ENCODE results near the gene RASSF1.

The RASSF1 gene

DNA sequence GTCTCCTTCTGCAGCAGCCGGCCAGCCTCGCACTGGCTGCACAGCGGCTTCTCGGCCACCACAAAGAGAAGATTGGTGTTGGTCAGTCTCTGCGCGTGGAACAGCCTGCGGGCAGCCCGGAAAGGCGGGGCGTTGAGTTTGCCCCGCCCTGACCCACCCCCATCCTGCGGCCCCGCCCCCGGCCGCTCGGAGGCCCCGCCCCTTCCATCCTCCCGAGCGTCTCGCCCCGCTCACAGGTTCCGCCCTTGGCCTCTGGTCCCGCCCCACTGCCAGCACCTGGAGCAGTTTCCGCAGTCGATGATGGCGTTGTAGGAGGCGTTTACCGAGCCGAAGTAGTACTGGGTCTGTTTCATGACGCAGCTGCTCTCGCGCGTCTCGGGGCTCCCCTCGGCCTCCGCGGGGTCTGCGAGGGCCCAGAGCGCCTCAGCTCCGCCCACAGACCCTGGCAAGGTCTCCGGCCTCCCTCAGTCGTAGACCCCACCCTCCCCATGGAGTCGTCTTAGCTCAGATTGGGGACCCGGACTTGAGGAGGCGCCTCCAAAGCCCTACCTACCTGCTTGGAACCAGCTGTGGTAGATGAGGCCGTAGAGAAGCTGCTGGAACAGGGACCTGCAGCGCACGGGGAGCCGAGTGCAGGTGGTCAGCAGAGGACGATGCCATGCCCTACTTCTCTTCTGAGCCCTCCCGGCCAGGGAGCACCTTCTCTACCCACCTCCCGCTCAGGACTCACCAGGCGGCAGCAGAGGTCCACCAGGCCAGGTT lies 24.6 kb upstream of the RASSF1 start:
- peak; percentile 91 for DNase-seq

DNA sequence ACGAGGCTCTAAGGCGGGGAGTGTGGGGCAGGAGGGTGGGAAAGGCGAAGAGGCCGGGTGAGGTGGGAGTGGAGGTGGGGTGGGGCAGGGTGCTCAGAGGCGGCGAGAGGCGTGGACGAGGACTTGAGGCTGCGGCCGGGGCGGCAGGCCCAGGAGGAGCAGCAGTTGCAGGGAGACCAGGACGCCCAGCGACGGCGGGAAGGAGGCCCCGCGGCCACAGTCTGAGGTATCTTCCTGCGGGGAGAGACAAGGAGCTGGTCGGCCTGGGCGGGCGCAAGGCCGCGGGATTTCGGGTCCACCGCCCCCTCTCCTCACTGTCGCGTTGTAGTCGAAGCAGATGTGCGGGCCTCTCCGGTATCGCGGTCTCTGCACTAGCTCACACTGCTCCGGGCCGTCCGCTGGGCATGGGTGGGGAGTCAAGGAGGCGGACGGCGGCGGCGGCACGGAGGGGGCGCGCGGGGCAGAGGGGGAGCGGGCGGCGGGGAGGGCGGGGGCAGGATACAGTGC lies 24.0 kb upstream of the RASSF1 start:
- no peak for DNase-seq

DNA sequence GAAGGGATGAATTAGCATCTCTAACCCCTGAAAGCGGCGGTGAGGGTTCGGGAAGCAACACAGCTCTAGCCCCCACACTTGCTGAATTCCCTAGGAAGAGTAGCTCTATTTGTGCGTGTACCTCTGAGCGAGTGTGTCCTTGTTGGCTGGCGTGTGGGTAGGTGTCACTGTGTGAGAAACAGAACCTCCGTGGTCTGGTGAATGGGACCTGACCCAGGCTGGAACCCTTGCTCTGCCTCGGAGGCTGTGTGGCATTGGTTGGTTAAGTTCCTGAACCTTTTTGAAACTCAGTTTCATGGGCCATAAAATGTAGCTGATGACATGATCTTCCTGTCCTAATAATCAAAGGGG lies 19.1 kb upstream of the RASSF1 start:
- DNase-seq = no peak

DNA sequence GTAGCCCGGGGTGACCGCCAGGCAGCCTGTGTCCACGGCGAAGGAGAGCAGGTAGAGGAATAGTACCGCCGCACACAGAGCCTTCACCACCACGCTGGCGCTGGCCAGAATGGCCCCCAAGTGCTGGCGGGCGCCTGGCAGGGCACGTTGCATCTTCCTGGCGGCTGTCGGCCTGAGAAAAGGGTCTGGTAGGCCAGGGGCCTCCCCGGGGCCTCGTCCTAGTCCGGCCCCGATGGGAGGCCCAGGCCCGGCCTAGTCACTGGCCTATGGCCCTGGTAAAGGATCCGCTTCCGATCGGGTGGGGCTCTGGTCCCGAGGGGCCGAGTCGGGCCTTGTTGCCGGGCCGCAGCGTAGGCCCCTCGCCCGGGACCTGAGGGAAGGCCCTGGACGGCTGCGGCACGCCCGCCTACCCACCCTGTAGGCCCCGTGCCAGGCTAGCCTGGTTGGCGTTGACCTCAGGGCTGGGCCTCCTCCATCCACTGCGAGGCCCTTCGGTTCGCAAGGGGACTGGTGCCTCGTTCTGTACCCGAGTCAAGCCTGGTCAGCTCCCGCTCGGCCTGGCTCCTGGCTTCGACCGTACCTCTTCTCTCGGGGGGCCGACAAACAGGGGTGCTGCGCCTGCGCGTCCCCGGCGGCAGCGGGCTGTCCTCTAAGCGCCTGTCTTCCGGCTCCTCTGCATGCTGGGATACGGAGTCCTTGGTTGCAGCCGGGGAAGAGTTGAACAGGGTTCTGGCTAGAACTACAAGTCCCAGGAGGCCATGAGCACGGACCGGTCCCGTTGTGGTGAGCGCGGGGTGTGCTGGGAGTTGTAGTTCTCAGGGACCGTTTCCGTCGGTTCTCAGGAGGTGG lies 18.5 kb upstream of the RASSF1 start, which contains the start of gene TMEM115:
TSS of gene TMEM115 (minus strand) at position 611 of the 849 bp plus-strand sequence. CDS start at position 153, 458 bp downstream.
- peak; percentile 85 for DNase-seq

DNA sequence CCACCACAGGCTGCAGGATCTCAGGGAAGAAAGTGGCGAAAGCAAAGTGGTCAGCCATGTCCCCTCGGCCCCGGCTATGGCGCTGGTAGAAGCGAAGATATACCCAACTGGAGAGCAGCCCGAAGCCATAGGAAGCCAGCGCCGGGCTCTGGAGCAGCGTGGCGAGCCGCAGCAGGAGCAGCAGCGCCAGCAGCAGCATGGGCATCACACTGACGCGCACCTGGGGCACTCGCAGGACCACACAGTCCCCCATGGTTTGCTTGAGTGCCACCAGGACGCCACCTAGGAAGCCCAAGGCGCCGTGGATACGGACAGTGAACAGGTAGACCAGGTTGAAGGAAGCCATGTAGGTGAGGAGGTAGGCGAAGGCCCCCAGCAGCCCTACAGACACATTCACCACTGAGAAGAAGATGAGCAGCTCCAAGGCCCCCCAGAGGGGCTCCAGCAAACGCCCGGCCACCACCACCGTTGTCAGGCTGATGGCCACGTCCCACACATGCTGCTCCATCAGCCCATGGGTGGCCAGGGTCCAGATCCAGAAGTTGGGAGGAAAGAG lies 17.8 kb upstream of the RASSF1 start:
- no peak for DNase-seq

DNA sequence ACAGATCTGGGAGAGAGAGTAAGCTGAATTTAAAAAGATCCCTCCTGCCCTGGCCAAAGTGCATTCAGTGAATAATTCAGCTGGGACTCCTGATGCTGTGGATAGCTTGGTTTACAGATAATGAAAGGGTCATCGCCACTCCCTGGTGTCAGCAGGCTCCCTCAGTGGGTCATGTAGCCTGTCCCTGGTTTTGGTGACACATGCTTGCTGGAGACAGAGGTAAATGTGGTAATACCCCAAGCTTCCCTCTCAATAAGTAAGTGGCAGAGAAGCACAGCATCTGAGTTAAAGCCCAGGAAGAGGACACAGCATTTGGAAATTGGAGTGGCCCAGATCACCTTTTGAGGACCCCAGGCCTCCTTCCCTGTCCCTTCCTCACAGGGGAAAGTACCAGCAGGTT lies 16.8 kb upstream of the RASSF1 start:
- DNase-seq = no peak

DNA sequence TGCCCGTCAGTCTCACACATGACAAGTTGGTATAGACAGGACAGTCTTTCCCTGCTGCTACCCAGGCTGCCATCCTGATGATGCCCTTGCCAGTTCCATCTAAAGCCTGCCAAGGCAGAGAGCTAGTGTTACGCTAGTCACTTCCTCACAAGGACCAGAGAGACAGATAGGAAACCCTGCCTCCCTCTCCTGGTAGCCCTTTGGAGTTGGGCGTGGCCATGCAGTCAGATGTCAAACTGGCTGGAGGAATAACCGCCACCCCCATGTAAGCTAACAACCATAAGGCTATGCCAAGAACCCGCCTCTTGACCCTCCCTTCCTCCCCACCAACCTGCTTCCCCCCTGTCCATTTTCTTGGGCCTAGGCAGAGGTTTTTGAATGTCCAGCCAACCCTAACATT lies 15.9 kb upstream of the RASSF1 start:
- DNase-seq = no peak

DNA sequence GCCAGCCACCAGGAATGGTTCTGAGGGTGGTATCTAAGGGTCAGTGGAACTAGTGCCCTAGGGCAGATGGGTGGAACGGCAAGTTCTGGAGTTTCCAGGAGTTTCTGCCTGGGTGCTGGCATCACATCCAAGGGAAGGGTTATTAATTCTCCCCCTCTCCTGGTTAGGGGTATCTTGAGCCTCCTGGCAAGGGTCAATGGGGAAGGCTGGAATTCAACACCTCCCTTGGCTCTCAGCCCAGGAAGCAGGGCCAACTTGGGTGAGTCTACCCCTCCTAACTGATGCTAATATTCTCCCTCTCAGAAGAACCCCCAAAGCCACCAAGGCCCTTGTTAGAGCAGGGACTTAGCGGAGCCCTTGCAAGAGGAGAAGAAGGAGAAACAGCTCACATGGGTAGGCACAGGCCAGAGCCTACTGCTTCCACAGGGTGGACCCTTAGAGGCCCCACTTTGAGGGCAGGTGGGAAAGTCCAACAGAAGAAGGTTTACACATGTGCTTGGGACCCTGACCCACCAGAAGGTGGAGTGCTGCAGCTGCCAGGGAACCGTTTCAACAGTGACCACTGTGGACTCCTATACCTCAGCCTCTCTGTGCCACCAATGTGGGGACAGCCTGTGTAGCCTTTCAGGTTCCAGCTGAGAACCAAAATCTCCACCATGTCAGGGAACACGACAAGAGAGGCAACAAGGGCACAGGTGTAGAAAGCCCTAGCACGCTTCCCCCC lies 15.4 kb upstream of the RASSF1 start:
- no peak for DNase-seq

DNA sequence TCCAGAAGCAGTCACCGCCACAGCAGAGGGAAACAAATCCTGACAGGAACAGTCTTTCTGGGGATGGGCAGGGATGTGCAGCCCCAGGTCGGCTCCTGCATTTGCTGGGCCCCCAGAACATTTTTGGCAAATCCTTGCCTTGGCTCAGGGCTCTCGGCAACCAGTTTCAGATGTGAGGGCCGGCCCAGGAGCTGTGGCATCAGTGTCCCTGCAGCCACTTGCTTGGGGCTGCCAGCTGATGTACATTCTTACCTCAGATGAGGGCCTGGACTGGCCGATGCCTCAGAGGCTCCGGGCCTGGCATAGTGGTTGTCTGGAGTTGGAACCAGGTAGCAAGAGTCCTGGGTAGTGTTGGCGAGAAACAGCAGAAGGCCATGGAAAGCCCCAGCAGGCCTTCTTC lies 14.2 kb upstream of the RASSF1 start:
- DNase-seq = no peak

DNA sequence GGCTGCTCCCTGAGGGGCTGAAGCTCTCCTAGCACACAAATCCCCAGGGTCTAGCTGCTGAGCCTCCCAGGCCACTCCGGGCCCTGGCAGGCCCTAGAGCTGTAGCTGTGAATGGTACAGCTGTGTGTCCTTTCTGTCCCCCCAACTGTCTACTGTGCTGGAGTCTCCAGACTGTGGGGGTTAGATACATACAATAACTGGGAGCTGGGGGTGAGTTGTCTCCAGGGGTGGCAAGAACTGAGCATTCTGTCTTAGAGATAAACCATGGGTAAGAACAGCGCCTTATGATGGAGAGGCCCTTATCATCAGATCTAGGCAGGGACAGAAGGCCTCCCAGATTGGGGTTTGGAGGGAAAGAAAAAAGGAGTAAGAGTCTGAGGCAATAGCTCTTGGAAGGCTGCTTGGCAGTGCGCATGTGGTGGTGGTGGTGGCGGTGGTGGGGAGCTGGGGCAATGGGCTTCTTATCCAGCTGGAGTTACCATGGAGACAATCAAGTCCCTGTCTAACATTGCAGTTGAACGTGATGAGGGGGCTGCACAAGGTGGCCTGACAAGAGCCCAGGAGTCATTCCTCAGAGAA lies 13.6 kb upstream of the RASSF1 start:
- DNase-seq = no peak

DNA sequence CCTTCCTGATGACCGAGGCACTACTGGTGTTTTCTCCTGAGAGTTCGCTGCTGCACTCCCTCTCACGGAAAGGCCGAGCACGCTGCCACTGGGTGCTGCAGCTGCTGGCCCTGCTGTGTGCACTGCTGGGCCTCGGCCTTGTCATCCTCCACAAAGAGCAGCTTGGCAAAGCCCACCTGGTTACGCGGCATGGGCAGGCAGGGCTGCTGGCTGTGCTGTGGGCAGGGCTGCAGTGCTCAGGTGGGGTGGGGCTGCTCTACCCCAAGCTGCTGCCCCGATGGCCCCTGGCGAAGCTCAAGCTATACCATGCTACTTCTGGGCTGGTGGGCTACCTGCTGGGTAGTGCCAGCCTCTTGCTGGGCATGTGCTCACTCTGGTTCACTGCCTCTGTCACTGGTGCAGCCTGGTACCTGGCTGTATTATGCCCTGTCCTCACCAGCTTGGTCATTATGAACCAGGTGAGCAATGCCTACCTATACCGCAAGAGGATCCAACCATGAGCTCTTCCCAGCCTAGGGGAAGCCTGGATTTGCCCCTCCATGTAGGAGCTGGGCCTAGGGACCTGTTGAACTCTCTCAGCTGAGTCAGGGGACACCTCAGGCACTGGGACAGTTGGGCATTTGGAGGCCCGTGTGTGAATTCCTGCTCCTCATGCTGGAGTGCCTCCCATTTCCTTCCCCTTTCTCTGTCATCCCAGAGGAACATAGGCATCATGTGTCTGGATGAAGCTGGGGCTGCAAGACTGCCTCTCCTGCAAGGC lies 12.8 kb upstream of the RASSF1 start:
- no peak for DNase-seq

DNA sequence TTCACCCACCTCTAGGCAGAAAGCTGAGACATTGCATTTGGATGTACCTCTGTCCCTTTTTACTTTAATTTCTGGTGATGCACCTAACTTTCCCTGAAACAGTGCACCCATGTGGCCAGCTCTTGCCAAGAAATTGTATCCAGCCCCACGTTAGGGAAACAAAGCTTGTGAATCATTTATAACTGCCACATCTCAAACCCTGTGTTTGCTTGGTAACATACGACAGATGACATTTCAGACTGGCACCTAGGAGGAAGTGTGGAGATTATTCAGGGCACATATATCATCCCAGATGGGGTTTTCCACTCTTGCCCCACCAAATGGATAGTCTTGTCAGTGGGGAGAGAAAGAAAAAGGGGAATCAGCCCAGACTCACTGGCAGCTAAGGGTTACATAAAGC lies 12.1 kb upstream of the RASSF1 start:
- no peak for DNase-seq

DNA sequence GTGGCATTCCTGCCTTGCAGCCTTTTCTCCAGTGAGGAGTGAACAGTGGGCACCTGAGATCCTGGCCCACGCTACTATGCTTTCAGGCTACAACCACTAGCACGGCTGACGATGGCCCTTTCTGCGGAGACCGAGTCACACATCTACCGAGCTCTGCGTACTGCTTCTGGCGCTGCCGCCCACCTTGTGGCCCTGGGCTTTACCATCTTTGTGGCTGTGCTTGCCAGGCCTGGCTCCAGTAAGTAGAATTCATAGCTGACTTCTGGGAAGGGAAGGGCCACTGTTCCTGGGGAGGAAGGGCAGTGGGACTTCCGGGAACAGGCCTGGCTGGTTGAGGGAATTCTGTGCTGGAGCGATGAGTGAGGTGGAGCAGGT lies 10.7 kb upstream of the RASSF1 start:
- DNase-seq = no peak

DNA sequence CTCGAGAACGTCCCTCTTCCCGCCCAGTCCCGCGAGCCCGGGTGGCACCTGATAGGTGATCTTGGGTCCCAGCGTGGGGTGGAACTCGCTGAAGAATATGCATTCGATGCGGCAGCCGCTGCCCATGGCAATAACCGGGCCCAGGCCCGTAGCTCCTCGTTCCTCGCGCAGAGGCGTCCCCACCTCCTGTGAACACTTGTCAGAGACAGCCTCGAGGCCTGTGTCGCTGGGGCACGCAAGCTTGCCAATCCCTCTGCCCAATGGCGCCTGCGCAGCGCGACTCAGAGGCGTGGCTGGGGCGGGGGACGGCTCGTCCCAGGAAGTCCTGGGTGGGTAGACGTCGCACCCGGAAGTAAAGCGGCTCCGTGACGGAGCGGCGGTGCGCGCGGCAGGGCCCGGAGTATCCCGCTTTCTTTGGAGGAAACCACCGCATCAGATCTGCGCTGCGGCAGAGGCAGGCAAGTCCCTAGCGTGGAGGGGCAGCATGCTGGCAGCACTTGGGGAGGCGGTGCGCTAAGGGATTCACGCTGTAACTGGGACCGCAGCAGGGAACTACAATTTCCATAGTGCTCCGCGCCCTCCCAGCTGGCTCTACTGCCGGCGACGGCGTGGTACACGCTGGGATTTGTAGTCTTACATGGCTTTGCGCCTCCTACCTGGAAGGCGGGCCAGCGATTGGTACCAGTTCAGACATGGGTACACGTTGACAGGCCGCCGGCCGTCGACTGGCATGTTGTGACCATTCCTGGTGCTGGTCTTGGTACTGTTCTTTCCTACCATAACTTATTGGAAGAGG lies 10.1 kb upstream of the RASSF1 start, which contains the start of the genes CYB561D2 and NPRL2:
TSS of gene CYB561D2 (plus strand) at position 336 of the 796 bp plus-strand sequence. CDS start 572 bp downstream, outside the sequence.
TSS of gene NPRL2 (minus strand) at position 249 of the 796 bp plus-strand sequence. CDS start at position 126, 123 bp downstream.
- DNase-seq = peak; percentile 99

DNA sequence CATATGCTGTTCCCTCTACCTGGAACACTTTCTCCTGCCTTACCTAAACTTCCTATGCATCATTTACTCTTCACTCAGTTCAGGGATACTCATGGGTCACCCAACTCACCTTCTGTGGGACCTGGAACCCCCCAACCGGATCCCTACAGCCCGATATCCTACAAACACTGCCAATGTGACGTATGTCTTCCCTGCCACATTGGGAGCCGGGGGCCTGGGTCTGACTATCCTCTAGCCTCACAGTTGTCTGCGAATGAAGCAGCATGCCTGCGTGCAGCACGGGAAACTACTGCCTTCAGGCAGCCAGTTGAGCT lies 9.5 kb upstream of the RASSF1 start:
- DNase-seq = no peak

DNA sequence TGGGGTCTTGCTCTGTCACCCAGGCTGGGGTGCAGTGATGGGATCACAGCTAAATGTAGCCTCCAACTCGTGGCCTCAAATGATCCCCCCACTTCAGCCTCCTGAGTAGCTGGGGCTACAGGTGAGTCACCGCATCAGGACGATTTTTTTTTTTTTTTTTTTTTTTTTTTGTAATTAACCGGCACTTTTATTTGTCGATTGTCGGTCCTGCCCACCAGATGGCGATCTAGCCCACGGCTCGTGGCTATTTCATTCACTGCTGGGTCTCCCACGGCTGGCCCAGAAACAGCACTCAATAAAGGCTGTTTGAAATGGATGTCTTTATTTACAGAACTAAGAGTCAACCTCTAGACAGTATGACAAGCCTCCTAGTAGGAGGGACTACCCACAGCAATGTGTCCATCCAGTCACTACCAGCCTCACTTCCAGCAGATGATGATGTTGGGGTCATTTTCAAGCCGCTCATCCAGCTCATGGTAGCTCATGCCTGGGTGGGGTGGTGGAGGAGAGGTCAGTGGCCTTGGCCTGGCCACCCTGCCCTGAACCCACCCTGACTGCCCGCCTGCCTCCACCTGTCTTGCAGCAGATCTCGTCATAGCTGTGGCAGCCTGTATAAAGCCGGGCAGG lies 6.7 kb upstream of the RASSF1 start:
- peak; percentile 62 for DNase-seq

DNA sequence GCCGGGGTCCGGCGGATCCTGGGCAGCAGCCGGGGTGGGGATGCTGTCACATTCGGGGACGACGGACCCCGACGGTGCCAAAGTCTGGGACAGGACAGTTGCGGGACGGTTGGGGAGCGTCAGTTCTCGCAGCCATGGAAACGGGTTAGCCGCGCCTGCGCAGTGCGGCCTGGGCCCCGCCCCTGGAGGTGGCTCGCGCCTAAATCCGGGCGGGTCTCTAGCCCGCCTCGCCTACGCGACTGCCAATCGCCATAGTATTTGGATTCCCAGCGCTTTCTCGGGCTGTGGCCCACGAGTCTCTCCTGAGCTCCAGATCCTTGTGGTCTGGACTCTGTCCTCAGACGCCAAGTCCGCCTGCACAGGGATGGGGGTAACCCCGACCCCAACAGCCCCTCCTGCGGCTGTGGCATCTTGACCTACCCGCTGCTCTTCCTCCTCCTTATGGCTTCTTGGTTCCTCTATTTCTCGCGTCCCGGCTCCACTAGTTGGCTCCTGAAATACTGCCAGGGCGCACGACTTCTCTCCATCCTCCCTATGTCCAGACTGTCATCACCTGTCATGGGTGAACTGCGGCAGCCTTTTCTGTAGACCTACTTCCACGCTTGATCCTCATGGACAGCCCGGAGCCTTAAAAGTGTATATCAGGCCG lies 5.1 kb upstream of the RASSF1 start, which contains the start of gene ZMYND10:
TSS of gene ZMYND10 (minus strand) at position 147 of the 649 bp plus-strand sequence. CDS start 153 bp downstream, outside the sequence.
- DNase-seq = peak; percentile 79

DNA sequence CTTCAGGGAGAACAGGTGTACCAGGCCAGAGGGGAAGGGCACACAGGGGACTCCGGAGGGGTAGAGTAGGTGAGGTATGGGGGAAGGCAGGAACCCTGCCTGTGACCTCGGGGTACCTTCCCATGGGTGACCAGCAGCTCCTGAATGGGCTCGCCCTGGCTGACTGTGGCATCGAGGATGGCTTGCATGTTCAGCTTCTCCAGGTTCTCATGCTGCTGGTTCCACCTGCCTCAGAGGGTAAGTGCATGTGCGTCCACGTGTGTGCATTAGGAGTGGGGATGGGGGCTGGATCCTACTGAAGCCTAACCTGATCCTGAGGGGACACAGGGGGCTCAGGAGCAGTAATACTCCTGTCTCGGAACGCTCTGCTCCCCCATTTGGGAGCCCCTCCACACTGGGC lies 4.4 kb upstream of the RASSF1 start:
- no peak for DNase-seq

DNA sequence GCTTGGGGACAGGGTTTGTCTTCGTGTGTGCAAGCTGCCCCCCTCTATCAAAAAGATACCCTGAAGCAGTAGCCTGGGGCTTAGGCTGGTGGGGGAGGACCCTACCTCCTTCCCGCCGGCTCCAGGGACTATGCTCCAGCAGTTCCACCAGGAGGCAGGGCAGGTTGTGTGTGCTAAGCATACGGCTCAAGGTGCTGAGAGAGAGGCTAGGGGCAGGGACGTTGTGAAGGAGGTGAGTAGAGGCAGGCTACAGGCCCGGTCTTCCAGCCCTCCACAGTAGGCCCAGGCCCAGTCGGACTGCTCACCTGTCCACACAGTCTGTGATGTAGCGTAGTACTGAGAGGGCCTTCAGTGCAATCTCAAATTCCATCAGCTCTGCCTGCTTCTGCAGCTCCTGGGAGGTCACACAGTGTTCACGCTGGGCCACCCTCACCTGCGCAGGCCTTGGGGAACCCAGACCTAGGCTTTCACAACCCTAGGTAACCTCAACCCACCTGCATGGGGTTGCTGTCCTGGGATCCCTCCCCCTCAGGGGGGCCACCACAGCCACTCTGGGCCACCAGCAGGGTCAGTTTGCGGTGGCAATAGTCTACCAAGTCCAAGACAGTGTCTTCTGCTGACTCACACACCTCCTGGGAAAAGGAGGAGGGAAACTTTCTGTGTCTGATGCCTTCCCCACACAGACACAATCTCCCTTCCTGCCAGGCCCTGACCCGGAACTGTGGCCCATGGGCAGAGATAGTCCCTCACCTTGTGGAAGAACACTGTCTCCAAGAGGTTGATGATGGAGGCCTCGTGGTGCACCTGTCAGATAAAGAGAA lies 2.4 kb upstream of the RASSF1 start:
- no peak for DNase-seq

Data from activated CD4-positive, CD25-positive, alpha-beta regulatory T cell treated with anti-CD3 and anti-CD28 coated beads, Interleukin-2, amount 50 U/mL, for 72 hours (primary cell).